ENCODE data around the gene ITGA6.

Gene ITGA6

GRCh38 chr2:172442072-172442895 is 14.9 kb downstream of the ITGA6 start:
- peak; percentile 67 to 69 for DNase-seq

- no peak for DNase-seq
Measured at GRCh38 chr2:172445851-172446250, 18.5 kb downstream of the ITGA6 start.

DNA sequence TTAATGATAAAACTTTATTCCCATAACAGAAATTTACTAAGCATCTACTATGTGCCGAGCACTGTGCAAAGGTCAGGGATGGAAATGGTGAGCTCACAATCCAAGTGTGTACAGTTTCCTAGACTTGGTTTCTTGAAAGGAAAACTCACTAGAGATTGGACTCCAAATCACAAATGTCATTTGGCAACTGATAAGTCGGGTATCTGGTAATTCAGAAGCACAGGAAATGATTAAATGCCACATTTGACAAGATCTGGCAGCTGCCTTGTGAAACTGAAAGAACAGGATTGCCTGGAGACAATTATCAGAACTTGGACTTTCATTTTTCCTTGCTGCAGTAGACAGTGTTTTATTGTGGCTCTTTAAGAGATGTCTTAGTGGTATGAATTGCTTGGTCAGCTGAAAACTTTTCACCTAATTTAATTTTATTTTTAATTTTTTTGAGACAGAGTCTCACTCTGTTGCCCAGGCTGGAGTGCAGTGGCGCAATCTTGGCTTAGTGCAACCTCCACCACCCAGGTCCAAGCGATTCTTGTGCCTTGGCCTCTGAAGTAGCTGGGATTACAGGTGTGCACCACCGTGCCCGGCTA is 19.2 kb downstream of the ITGA6 start:
- no peak for DNase-seq

- DNase-seq, result no peak
Measured at GRCh38 chr2:172447811-172448493, 20.6 kb downstream of the ITGA6 start.

DNA sequence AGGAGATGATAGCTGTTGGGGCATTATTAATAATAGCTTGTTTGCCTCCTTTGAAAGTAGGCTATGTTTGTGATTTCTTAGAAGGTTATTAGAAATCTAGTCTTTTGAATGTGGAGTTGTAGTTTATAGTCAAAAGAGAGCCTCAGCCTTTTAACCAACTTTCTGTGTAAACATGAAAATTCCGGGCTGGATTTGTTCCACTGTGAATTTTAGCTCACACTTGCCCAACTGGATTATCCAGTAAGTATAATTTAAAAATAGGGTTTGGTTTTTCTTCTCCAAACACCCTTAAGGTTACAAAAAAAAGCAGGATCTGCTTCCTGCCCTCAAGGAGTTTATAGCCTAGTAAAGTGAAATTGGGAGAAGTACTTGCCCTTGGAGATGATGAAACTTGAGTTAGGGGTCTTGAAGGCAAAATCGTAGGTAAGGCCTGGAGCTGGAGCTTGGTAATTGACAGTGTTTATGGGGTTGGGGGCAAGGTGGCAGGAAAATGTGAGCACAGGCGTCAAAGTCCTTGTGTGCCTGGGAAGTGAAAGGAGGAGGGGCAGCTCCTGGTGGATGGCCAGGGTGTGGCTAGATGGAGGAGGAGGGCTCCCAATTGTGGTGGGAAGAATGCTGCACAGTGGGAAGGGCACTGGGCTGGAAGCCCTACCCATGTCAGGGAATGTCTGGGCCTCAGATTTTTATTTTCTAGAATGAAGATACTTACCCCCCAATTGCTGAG is 21.3 kb downstream of the ITGA6 start:
- DNase-seq, result no peak

DNA sequence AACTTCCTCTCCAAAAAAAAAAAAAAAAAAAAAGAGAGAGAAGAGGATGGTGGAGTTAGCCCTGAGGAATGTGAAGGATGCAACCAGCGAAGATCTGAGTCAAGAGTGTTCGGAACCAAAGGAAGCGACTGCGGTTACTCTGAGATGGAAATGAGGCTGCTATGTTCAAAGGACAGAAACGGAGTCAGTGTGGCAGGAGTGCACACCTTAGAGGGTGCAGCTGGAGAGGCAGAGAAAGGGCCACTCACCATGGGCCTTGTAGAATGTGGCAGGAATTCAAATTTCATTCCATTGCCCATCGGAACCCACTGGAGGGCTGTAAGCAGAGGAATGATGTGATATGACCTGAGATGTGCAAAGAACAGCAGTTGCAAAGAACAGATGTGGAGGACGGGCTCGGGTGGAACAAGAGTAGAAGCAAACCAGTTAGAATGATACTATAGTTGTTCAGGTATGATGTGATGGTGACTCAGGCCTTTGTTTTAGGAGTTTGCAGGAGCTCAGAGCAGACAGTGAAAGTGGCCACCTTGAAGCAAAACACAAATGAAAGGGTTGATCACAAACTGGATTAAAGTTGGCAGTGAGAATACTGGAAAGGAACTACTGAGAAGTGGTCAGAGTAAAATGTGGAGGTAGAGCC is 22.6 kb downstream of the ITGA6 start:
- DNase-seq, result no peak

- DNase-seq, result no peak
Measured at GRCh38 chr2:172451923-172452322, 24.5 kb downstream of the ITGA6 start.

- DNase-seq, result no peak
Measured at GRCh38 chr2:172452845-172453244, 25.5 kb downstream of the ITGA6 start.

GRCh38 chr2:172454404-172455120 is 27.2 kb downstream of the ITGA6 start:
- no peak for DNase-seq

GRCh38 chr2:172455121-172455515 is 27.7 kb downstream of the ITGA6 start:
- no peak for DNase-seq

DNA sequence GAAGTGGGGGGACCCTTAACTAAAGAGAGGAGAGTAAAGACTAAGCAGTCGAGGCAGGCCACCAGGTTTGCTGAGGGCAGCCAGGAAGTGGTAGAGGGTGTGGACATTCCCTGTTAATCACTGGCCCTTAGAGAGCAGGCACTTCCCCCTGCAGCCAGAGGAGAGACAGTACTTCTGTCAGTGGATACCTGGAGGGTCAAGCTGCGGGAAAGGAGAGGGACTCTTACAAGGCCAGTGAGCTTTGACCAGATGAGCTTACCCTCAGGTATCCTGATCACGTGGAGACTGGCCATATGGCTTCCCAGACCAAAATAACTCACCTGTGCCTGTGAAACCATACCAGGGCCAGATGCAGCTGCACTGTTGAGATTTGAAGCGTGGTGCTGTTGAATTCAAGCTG is 28.6 kb downstream of the ITGA6 start:
- DNase-seq, result no peak

- no peak for DNase-seq
Measured at GRCh38 chr2:172457536-172457935, 30.1 kb downstream of the ITGA6 start.

- no peak for DNase-seq
Measured at GRCh38 chr2:172458561-172459124, 31.3 kb downstream of the ITGA6 start.

DNA sequence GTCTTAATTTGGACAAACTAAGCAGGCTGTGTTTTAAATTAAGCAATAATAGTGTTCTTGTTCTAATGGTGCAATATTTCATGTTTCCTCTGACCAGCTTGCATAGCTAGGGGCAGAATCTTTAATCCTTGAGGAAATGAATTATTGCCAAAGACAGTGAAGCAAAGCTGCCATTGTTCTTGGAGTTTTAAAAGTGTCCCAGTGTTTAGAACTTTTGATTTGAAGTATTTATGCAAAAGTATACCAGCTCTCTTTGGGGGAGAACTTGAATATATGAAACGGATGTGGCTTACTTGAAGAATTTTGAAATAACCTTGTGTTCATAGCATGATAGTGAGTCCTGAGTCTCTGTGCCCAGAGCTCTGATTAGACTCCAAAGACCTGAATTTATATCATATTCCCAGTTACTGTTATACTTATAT is 33.4 kb downstream of the ITGA6 start:
- DNase-seq, result no peak

DNA sequence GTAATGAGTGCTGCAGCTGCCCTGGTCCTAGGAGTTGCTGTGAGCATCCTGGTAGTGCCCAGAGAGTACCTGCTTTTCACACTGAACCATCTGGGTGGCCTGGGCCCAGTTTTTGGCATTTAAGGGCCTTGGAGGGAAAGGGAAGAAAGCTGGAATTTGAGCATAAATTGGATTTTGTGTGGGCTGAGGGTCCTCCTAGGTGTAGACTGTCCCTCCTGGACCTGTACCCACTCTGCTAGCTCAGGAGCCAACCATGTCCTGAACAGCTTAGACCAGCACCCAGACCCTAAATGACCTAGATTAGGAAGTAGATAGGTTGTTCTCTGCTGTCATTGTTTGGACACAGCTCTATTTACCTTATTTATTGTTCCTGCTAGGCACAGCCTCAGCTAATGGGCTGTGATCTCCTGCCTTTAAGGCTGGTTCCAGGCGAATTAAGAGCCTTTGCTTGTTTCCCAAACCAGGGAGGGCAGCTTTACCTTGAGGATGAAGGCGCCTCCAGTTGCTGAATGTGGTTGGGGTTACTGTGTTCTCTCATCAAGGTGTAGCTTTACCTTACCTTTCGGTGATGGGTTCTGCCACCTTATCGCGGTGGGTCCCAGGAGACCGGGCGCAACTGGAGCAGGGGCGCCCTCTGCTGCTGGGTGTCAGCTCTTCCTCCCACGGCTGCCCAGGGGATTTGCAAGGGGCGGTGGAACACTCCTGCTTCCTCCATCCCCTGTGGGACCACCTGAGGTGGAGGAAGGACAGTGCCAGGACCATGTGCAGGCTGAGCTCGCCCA is 34.4 kb downstream of the ITGA6 start:
- peak; percentile 82 for DNase-seq

- no peak for DNase-seq
Measured at GRCh38 chr2:172462373-172462848, 35.0 kb downstream of the ITGA6 start.

DNA sequence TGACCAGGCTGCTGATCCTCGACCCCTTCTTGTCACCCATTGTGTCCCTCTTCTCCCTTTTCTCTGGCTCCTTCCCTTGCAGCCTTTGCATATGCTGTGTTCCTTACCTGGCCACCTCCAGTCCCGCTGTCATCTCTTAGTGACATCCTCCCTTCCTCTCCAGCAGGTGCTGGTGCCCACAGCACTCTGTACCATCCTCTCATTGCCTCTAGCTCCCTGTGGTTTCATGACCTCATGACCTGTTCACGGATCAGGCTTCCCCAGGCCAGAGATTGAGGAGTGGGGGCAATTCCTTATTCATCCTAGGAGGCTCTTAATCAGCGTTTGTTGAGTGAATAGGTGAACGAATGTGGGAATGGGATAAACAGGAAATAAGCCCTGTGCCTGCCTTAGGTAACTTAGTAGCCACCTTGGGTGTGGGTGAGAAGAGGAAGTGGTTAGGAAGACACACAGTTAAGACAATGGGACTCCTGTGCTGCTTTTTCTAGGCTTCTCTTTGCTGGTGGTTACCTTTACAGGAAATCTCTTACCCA is 35.5 kb downstream of the ITGA6 start:
- DNase-seq, result peak in 1 of 2 donors; percentile 29

- DNase-seq, result no peak
Measured at GRCh38 chr2:172464400-172465129, 37.2 kb downstream of the ITGA6 start.

All from stimulated activated CD4-positive, alpha-beta T cell treated with anti-CD3 and anti-CD28 coated beads, Interleukin-2, amount 100 ng/mL, for 24 hours (primary cell).